Measurements from ENCODE around the gene FAIM2. TPM values are rescaled to one million over a fixed set of nuclear protein-coding genes. Genes with fewer than 3 reads are reported as not detected.

FAIM2 gene
- total RNA-seq, 2 experiments from 2014 or later = not detected

GRCh38 chr12:49951411-49952240 is 47.9 kb upstream of the FAIM2 start:
- no peak overlapping the region for H3K27ac Mint-ChIP-seq
- no peaks in the 10 kb centered on the region for H3K36me3 ChIP-seq (ENCODE audit: insufficient read depth, low read length)
- POLR2A ChIA-PET = no interaction called here
- no peak overlapping the region for H3K4me3 Mint-ChIP-seq
- no peak overlapping the region for H3K4me3 ChIP-seq (ENCODE audit: low read length)
- H3K4me1 Mint-ChIP-seq (ENCODE audit: low read depth) = no peaks in the 10 kb centered on the region
- H3K9me3 ChIP-seq (ENCODE audit: control insufficient read depth in 1 of 2, insufficient read depth in 1 of 2, low read length in 2 of 2) = peaks cover 0 to 3% of the 10 kb centered on the region in 2 experiments
- no peaks in the 10 kb centered on the region for H3K4me1 ChIP-seq (ENCODE audit: insufficient read depth, low read length)
- no peaks in the 10 kb centered on the region for H3K9me3 Mint-ChIP-seq
- H3K27ac ChIP-seq (ENCODE audit: low read depth in 1 of 2, low read length in 2 of 2) = no peak overlapping the region
- no peaks in the 10 kb centered on the region for H3K36me3 Mint-ChIP-seq (ENCODE audit: low read depth)
- peak in 1 of 14 experiments; percentile 5 for DNase-seq
- ATAC-seq (ENCODE audit: poor library complexity) = no peak
- peaks cover 22 to 38% of the 10 kb centered on the region in 2 experiments for H3K27me3 ChIP-seq (ENCODE audit: control insufficient read depth in 1 of 2, insufficient read depth in 2 of 2, low read length in 2 of 2)
- peaks cover 48% of the 10 kb centered on the region for H3K27me3 Mint-ChIP-seq
- intact Hi-C loops (cut with DNase I, micrococcal nuclease) = no loop called here
- TF ChIP-seq, protein P1, sequence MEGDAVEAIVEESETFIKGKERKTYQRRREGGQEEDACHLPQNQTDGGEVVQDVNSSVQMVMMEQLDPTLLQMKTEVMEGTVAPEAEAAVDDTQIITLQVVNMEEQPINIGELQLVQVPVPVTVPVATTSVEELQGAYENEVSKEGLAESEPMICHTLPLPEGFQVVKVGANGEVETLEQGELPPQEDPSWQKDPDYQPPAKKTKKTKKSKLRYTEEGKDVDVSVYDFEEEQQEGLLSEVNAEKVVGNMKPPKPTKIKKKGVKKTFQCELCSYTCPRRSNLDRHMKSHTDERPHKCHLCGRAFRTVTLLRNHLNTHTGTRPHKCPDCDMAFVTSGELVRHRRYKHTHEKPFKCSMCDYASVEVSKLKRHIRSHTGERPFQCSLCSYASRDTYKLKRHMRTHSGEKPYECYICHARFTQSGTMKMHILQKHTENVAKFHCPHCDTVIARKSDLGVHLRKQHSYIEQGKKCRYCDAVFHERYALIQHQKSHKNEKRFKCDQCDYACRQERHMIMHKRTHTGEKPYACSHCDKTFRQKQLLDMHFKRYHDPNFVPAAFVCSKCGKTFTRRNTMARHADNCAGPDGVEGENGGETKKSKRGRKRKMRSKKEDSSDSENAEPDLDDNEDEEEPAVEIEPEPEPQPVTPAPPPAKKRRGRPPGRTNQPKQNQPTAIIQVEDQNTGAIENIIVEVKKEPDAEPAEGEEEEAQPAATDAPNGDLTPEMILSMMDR (IDR thresholded peaks at IDR 0.05) = no peak
- CTCF ChIA-PET = interaction anchor here (3.5 kb wide), 1 partner anchor 16 kb away, joined by 19 read pairs; no protein-coding TSS in a partner anchor

GRCh38 chr12:49950273-49951251 is 46.9 kb upstream of the FAIM2 start, which contains the start of gene AQP2:
Gene AQP2, plus strand, starts transcription at chr12:49950737. Its CDS starts 94 bp downstream, at chr12:49950831.
- Histone ChIP-seq H3K4me1 (ENCODE audit: insufficient read depth, low read length) (peaks cover 3% of the 10 kb centered on the region), H3K36me3 (ENCODE audit: insufficient read depth, low read length) (no peaks in the 10 kb centered on the region), H3K4me3 (ENCODE audit: low read length) (no peak within 1 kb of the TSS), H3K27ac (ENCODE audit: low read depth in 1 of 2, low read length in 2 of 2) (no peak within 1 kb of the TSS), H3K9me3 (ENCODE audit: control insufficient read depth in 1 of 2, insufficient read depth in 1 of 2, low read length in 2 of 2) (peaks cover 0 to 3% of the 10 kb centered on the region in 2 experiments), H3K27me3 (ENCODE audit: control insufficient read depth in 1 of 2, insufficient read depth in 2 of 2, low read length in 2 of 2) (peaks cover 12 to 28% of the 10 kb centered on the region in 2 experiments)
- Mint-ChIP-seq H3K36me3 (ENCODE audit: low read depth) (no peaks in the 10 kb centered on the region), H3K9me3 (no peaks in the 10 kb centered on the region), H3K4me1 (ENCODE audit: low read depth) (peaks cover 8% of the 10 kb centered on the region), H3K27me3 (peaks cover 40% of the 10 kb centered on the region), H3K4me3 (no peak within 1 kb of the TSS), H3K27ac (no peak within 1 kb of the TSS)
- TF ChIP-seq, protein P1 (IDR thresholded peaks at IDR 0.05) = no peak
- intact Hi-C loops (cut with DNase I, micrococcal nuclease) = no loop called here
- peak in 1 of 14 experiments; percentile 9 for DNase-seq
- POLR2A ChIA-PET = no interaction called here
- ATAC-seq (ENCODE audit: poor library complexity) = no peak
- CTCF ChIA-PET = no interaction called here

- peaks cover 37% of the 10 kb centered on the region for H3K27me3 Mint-ChIP-seq
- no peak for ATAC-seq (ENCODE audit: poor library complexity)
- no peak overlapping the region for H3K4me3 Mint-ChIP-seq
- H3K9me3 Mint-ChIP-seq = no peaks in the 10 kb centered on the region
- ChIA-PET POLR2A (no interaction called here), CTCF (no interaction called here)
- peaks cover 15% of the 10 kb centered on the region for H3K4me1 Mint-ChIP-seq (ENCODE audit: low read depth)
- TF ChIP-seq, protein P1 (IDR thresholded peaks at IDR 0.05) = no peak
- no peak overlapping the region for H3K27ac ChIP-seq (ENCODE audit: low read depth in 1 of 2, low read length in 2 of 2)
- peaks cover 10% of the 10 kb centered on the region for H3K4me1 ChIP-seq (ENCODE audit: insufficient read depth, low read length)
- H3K36me3 Mint-ChIP-seq (ENCODE audit: low read depth) = no peaks in the 10 kb centered on the region
- DNase-seq = no peak
- no peak overlapping the region for H3K27ac Mint-ChIP-seq
- peaks cover 9 to 21% of the 10 kb centered on the region in 2 experiments for H3K27me3 ChIP-seq (ENCODE audit: control insufficient read depth in 1 of 2, insufficient read depth in 2 of 2, low read length in 2 of 2)
- H3K9me3 ChIP-seq (ENCODE audit: control insufficient read depth in 1 of 2, insufficient read depth in 1 of 2, low read length in 2 of 2) = no peaks in the 10 kb centered on the region
- intact Hi-C loops (cut with DNase I, micrococcal nuclease) = no loop called here
- no peak overlapping the region for H3K4me3 ChIP-seq (ENCODE audit: low read length)
- H3K36me3 ChIP-seq (ENCODE audit: insufficient read depth, low read length) = no peaks in the 10 kb centered on the region
Measured at GRCh38 chr12:49949866-49950265, 46.2 kb upstream of the FAIM2 start.
